ENCODE results near the gene VASH1. TPM values are rescaled to one million over a fixed set of nuclear protein-coding genes. Genes with fewer than 3 reads are reported as not detected.

VASH1 gene
- total RNA-seq, 3 donors from 2014 or later = 4.8 to 11.6 (median 5.4) TPM

DNA sequence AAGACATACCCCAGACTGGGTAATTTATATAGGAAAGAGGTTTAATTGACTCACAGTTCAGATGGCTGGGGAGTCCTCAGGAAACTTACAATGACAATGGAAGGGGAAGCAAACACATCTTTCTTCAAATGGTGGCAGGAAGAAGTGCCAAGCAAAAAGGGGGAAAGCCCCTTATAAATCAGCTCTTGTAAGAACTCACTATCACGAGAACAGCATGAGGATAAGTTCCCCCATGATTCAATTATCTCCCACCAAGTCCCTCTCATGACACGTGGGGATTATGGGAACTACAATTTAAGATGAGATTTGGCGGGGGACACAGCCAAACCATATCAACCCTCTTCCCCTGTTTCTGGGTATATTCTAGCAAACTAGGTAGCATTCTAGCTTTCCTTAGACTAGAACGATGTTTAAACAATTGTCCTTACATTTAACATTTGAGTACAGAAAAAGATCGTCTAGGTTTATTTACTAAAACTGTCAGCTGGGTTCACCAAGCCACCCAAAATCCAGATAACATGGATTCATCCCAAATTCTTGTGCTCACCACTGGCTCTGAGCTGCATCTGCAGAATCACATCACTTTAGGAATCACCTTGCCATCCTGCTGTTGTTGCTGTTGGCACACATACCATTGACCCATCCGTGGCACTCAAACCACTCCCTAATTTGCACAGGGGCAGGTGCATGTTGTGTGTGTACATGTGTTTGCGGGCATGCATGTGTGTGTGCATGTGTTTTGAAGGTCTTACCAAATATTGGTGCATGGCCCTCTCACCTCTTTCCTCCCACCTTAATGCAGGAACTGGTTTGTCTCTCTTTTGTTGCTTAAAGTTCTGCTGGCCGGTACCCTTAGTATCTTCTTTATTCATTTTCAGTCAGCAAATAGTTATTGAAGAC is 36.4 kb upstream of the VASH1 start:
- ATAC-seq (no peak), DNase-seq (no peak)
- Histone ChIP-seq H3K4me1 (ENCODE audit: low read depth) (no peaks in the 10 kb centered on the region), H3K9me3 (no peaks in the 10 kb centered on the region), H3K36me3 (ENCODE audit: low read depth) (no peaks in the 10 kb centered on the region), H3K4me3 (no peak overlapping the region)
- TF ChIP-seq, protein P1, sequence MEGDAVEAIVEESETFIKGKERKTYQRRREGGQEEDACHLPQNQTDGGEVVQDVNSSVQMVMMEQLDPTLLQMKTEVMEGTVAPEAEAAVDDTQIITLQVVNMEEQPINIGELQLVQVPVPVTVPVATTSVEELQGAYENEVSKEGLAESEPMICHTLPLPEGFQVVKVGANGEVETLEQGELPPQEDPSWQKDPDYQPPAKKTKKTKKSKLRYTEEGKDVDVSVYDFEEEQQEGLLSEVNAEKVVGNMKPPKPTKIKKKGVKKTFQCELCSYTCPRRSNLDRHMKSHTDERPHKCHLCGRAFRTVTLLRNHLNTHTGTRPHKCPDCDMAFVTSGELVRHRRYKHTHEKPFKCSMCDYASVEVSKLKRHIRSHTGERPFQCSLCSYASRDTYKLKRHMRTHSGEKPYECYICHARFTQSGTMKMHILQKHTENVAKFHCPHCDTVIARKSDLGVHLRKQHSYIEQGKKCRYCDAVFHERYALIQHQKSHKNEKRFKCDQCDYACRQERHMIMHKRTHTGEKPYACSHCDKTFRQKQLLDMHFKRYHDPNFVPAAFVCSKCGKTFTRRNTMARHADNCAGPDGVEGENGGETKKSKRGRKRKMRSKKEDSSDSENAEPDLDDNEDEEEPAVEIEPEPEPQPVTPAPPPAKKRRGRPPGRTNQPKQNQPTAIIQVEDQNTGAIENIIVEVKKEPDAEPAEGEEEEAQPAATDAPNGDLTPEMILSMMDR (IDR thresholded peaks at IDR 0.05) = no peak
- intact Hi-C loops (cut with DNase I, micrococcal nuclease) = no loop called here

- Histone ChIP-seq H3K9me3 (no peaks in the 10 kb centered on the region), H3K4me1 (ENCODE audit: low read depth) (no peaks in the 10 kb centered on the region), H3K4me3 (no peak overlapping the region), H3K36me3 (ENCODE audit: low read depth) (no peaks in the 10 kb centered on the region)
- intact Hi-C loops (cut with DNase I, micrococcal nuclease) = no loop called here
- ATAC-seq (peak; percentile 74), DNase-seq (peak in 2 of 3 donors; percentile 47 to 51)
- TF ChIP-seq, protein P1 (IDR thresholded peaks at IDR 0.05) = no peak
Measured at GRCh38 chr14:76726551-76726970, 34.7 kb upstream of the VASH1 start.

GRCh38 chr14:76727384-76727783 is 33.9 kb upstream of the VASH1 start:
- no peaks in the 10 kb centered on the region for H3K4me1 ChIP-seq (ENCODE audit: low read depth)
- H3K9me3 ChIP-seq = no peaks in the 10 kb centered on the region
- H3K4me3 ChIP-seq = no peak overlapping the region
- ATAC-seq = no peak
- H3K36me3 ChIP-seq (ENCODE audit: low read depth) = no peaks in the 10 kb centered on the region
- no peak for DNase-seq
- TF ChIP-seq, protein P1 (IDR thresholded peaks at IDR 0.05) = no peak
- intact Hi-C loops (cut with DNase I, micrococcal nuclease) = no loop called here

DNA sequence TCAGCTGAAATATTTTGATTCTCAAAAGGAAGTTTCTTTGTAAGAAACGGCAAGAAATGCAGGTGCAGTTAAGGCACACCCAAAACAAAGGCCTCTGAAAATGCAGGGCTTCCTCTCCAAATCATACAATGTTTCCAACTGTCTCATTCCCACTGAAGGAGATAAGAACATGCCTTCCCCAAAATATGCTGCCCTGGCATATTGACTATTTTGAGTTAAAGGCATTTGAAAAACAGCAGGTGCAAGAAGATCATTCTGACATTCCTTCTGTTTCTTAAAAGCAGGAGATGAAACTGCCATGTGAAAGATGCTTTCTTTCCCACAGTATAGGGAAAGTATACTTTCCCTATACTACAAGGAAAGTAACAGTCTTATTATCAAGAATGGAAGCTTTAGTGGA is 33.4 kb upstream of the VASH1 start:
- Histone ChIP-seq H3K4me1 (ENCODE audit: low read depth) (no peaks in the 10 kb centered on the region), H3K36me3 (ENCODE audit: low read depth) (no peaks in the 10 kb centered on the region), H3K9me3 (no peaks in the 10 kb centered on the region), H3K4me3 (no peak overlapping the region)
- no peak for ATAC-seq
- no peak for DNase-seq
- intact Hi-C loops (cut with DNase I, micrococcal nuclease) = no loop called here
- TF ChIP-seq, protein P1 (IDR thresholded peaks at IDR 0.05) = no peak

DNA sequence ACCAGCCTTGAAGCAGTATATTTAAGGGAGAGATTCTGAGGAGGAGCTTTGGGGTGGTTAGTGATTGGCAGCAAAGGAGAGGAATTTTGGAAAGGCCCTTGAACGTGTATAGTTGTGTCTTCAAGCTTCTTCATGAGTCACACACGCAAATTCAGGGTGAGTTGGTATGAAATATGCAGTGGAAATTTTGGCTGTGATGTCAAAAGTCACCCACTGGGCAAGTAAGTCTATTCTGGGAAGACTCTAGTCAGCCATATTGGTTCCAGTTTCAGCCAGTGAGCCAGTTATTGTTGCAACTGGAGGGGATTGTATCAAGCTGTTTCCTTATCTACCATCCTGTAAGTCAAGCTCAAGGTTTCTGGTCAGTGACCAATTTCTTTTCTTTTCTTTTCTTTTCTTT is 32.0 kb upstream of the VASH1 start:
- H3K4me1 ChIP-seq (ENCODE audit: low read depth) = no peaks in the 10 kb centered on the region
- H3K36me3 ChIP-seq (ENCODE audit: low read depth) = no peaks in the 10 kb centered on the region
- TF ChIP-seq, protein P1 (IDR thresholded peaks at IDR 0.05) = no peak
- DNase-seq (no peak), ATAC-seq (no peak)
- H3K4me3 ChIP-seq = no peak overlapping the region
- intact Hi-C loops (cut with DNase I, micrococcal nuclease) = no loop called here
- no peaks in the 10 kb centered on the region for H3K9me3 ChIP-seq

Measured in mucosa of descending colon (tissue), 3 donors.